Measurements from ENCODE around the gene RPN2.

RPN2 gene

GRCh38 chr20:37185686-37186085 lies 6.6 kb downstream of the RPN2 start:
- DNase-seq (ENCODE audit: low spot score) = no peak

DNA sequence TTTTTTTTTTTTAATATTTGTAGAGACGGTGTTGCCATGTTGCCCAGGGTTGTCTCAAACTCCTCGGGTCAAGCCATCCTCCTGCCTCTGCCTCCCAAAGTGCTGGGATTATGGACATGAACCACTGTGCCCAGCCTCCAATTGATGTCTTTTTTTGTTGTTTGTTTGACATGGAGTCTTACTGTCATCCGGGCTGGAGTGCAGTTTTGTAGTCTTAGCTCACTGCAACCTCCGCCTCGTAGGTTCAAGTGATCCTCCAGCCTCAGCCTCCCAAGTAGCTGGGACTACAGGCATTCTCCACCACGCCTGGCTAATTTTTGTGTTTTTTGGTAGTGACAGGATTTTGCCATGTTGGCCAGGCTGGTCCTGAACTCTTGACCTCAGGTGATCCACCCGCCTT lies 9.7 kb downstream of the RPN2 start:
- DNase-seq (ENCODE audit: low spot score) = no peak

- DNase-seq (ENCODE audit: low spot score) = no peak
Observed at GRCh38 chr20:37189416-37190016, 10.4 kb downstream of the RPN2 start.

DNA sequence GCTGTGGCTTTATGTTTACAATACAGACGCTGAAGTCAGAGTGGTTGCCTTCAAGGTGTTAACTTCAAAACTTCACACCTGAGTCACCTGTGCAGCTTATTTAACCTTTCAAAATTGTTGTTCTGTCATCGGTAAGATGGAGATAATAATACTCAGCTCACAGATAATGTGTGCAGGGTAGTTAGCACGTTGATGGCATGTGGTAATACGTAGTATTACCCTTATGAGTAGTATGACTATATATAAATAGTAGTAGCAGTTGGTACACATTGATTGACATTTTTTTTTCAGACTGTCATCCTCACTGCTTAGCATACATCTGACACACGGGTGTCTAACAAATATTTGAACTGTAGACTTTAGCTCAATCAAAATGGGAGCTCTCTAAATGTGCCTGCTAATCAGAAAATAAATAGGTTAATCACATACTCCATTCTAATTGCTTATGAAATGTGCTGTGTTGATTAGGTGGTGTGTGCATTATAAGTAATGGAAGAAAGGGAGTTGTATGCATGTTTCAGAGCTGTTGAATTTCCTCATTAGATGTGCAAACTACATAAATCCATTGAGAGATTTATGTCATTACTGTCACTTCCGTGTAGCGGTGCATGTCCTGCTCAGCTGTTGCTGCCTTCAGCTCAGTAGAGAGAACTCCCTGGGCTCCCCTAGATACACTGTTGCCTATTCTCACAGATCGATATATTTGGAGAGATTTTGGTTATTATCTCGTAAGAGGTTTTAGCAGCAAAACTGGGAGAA lies 11.4 kb downstream of the RPN2 start:
- no peak for DNase-seq (ENCODE audit: low spot score)

- DNase-seq (ENCODE audit: low spot score) = peak; percentile 95
Observed at GRCh38 chr20:37192137-37192854, 13.2 kb downstream of the RPN2 start.

DNA sequence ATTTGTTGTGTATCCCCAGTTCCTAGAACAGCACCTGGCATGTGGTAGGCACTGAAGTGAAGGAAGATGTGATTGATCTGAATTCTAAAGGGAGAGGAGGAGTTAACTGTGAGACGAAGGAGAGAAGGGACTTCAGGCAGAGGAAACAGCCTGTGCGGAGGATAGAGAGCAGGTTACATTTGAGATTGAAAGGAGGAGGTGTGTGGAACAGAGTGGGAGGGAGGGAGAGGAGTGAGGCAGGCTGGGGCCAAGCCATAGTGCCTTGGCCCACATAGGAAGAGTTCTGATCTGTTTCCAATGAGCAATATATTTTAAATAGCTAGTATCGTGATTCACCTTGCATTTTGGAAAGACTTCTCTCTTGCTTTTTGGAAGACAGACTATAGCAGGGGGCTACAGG lies 14.1 kb downstream of the RPN2 start:
- no peak for DNase-seq (ENCODE audit: low spot score)

- DNase-seq (ENCODE audit: low spot score) = no peak
Observed at GRCh38 chr20:37193821-37194220, 14.7 kb downstream of the RPN2 start.

GRCh38 chr20:37194621-37195417 lies 15.7 kb downstream of the RPN2 start:
- no peak for DNase-seq (ENCODE audit: low spot score)

GRCh38 chr20:37198932-37199660 lies 20.0 kb downstream of the RPN2 start:
- DNase-seq (ENCODE audit: low spot score) = no peak

DNA sequence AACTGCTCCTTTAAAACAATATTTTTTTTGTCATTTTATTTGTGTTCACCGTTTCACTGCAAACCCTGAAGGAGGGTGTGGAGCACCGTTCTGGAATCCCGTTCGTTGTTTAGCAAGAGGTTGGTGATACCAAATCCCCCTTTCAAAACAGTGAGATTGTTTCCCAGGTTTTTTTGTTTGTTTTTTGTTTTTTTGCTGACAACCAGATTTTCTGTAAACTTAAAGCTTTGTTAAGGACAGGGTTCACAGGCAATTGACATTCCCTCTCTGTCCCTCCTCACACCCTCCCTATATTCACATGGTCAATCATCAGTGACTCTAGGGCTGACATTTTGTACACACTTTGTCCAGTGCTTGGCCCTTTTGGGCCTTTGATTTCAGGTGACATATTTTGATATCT lies 21.2 kb downstream of the RPN2 start:
- no peak for DNase-seq (ENCODE audit: low spot score)

DNA sequence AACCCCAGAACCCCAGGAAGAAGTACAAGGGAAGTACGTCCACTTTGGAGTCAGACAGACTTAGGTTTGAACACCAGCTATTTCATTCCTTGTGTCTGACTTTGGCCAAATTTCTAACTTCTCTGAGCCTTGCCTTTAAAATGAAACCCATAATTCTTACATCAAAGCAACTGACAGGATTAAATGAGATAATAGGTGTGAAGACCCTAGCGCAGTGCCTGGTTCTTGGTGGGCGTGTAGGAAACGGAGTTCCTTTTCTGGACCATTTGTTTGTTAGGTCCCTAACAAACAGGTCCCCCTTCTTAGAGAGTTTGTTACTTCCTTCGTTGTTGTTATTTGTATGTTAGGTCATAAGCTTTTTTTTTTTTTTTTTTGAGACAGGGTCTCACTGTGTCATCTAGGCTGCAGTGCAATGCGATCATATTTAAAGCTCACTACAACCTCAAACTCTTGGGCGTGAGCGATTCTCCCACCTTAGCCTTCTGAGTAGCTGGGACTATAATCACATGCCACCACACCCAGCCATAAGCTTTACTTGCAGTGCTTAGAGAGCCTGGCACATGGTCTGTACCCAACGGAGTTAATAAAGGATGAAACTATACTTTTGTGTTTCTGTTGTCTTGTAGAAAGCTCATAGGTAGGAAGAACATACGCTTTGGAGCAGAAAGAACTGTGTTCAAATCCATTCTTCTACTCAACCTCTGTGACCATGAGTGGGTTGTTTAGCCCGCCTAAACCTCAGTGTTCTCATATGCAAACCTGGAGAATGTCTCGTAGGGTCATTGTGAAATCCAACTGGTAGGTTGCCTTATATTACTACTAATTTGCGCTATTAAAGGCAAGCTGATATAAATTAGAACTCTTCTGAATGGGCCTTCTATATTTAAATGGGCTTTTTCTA lies 22.0 kb downstream of the RPN2 start:
- no peak for DNase-seq (ENCODE audit: low spot score)

GRCh38 chr20:37201827-37202162 lies 22.7 kb downstream of the RPN2 start:
- no peak for DNase-seq (ENCODE audit: low spot score)

DNA sequence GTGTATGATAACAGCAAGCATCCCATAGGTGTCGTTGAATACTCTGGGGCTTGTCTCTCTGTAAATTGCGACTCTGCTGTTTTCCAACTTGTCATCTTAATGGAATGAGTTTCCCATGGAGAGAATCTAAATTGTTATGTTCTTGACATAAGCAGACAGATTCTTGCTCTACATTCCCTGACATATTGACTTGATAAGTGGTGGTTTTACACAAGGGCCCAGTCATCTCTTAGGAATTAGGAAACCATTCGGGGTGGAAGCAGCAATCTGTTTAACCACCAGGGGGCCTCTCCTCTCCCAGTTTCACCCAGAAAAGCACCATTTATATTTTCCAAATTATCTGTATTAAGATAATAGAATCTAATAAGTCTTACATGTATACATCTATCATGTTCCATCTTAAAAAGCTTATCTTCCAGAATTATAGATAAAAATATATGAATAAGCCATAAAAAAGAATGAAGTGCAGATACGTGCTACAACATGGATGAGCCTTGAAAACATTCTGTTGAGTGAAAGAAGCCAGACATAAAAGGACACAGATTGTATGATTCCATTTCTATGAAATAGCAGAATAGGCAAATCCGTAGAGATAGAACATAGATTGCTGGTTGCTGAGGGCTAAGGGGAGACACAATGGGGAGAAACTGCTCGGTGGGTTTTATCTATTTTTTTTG lies 23.3 kb downstream of the RPN2 start:
- DNase-seq (ENCODE audit: low spot score) = peak; percentile 94

DNA sequence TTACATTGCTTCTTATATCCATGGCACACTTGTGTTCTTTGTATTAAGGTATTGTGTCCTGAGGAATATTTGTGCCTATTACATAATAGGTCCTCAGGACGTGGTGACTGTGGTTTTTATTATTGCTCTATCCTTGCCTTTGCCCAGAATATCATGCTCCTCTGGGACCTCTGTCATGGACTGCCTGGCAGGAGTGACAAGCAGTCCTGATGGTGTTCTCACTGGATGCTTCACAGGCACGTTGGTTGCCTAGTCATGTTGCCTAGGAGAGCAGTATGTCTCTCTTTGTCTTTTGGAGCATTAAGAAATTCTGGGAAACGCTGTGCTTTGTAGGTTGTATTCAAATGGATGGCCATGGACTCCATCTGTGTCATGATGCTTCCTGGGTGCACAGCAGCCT lies 24.9 kb downstream of the RPN2 start:
- no peak for DNase-seq (ENCODE audit: low spot score)

- DNase-seq (ENCODE audit: low spot score) = no peak
Observed at GRCh38 chr20:37205130-37205529, 26.0 kb downstream of the RPN2 start.

GRCh38 chr20:37205794-37206193 lies 26.7 kb downstream of the RPN2 start:
- DNase-seq (ENCODE audit: low spot score) = no peak

DNA sequence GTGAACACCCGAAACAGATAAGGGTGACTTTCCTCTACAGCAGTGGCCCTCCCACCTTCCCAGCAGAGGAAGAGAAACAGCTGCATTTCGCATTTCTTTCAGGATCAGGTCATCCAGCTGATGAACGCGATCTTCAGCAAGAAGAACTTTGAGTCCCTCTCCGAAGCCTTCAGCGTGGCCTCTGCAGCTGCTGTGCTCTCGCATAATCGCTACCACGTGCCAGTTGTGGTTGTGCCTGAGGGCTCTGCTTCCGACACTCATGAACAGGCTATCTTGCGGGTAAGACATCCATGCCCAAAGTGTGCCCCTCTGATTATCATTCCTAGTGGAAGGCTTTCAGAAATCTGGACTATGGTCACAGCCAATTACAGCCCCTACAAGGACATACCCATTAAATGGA lies 28.0 kb downstream of the RPN2 start:
- no peak for DNase-seq (ENCODE audit: low spot score)

DNA sequence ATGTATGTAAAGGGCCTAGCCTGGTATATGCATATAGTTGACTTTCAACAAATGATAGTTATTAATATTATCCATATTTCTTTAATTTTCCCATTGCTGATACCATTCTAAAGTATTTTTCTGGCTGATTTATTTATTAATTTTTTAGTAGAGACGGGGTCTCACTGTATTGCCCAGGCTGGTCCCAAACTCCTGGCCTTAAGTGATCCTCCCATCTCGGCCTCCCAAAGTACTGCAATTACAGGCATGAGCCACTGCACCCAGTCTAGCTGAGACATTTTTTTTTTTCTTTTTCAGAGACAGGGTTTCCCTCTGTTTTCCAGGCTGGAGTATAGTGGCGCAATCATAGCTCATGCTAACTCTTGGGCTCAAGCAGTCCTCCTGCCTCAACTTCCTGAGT lies 30.1 kb downstream of the RPN2 start:
- DNase-seq (ENCODE audit: low spot score) = no peak

- no peak for DNase-seq (ENCODE audit: low spot score)
Observed at GRCh38 chr20:37209661-37210314, 30.7 kb downstream of the RPN2 start.

DNA sequence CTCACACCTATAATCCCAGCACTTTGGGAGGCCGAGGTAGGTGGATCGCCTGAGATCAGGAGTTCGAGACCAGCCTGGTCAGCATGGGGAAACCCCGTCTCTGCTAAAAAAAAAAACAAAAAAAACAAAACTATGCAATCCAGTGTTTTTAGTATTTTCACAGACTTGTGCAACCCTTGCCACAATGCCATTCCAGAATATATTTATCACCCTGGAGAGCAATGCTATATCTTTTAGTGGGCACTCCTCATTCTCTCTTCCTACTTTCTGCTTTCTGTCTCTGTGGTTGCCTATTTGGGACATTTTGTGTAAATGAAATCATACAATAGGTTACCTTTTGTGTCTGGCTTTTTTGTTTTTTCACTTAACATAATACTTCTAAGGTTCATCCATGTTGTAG lies 39.3 kb downstream of the RPN2 start:
- no peak for DNase-seq (ENCODE audit: low spot score)

Measured in AG08395 (cell line).